ENCODE data around the gene HECTD4. TPM values are rescaled to one million over a fixed set of nuclear protein-coding genes. Genes with fewer than 3 reads are reported as not detected.

The HECTD4 gene
- total RNA-seq, 1 experiment from 2014 or later, result 30.0 TPM

- Histone ChIP-seq H3K14ac (ENCODE audit: insufficient read depth, low read length) (no peak overlapping the region), H3K23me2 (ENCODE audit: insufficient read length, low read depth, low read length, poor library complexity, severe bottlenecking) (no peaks in the 10 kb centered on the region), H3K27me3 (ENCODE audit: insufficient read depth, low read length) (no peaks in the 10 kb centered on the region), H2BK12ac (ENCODE audit: insufficient read length, low read depth, low read length) (no peak overlapping the region), H4K8ac (replicated peaks; ENCODE audit: insufficient read length, low read depth, low read length) (no peak overlapping the region), H3K79me1 (ENCODE audit: insufficient read depth, low read depth, low read length, poor library complexity, severe bottlenecking) (no peaks in the 10 kb centered on the region), H3K4me2 (ENCODE audit: insufficient read depth, insufficient read length, low read length) (no peak overlapping the region), H3K9ac (ENCODE audit: extremely low read depth, insufficient read length, low read length) (no peak overlapping the region), H4K20me1 (ENCODE audit: control insufficient read depth, insufficient read depth, insufficient read length) (no peaks in the 10 kb centered on the region), H3T11ph (ENCODE audit: low read length) (no peak overlapping the region), H3K18ac (ENCODE audit: insufficient read length, low read depth, low read length) (no peak overlapping the region), H2AK5ac (ENCODE audit: insufficient read length, low read length) (no peak overlapping the region), H2BK15ac (ENCODE audit: low read depth, low read length) (no peak overlapping the region), H3K79me2 (ENCODE audit: insufficient read depth, low read length) (no peaks in the 10 kb centered on the region), H3K9me3 (ENCODE audit: control insufficient read depth, low read depth, low read length) (no peaks in the 10 kb centered on the region), H3K56ac (ENCODE audit: insufficient read length, low read depth, low read length) (no peak overlapping the region), H3K27ac (ENCODE audit: insufficient read length, low read depth, low read length) (no peak overlapping the region), H2BK20ac (ENCODE audit: low read depth, low read length, poor library complexity, severe bottlenecking) (no peak overlapping the region), H3K4ac (ENCODE audit: low read depth, low read length) (no peak overlapping the region), H4K91ac (ENCODE audit: insufficient read length, low read depth, low read length) (no peak overlapping the region), H3K4me1 (ENCODE audit: insufficient read depth, low read length) (no peaks in the 10 kb centered on the region), H2AFZ (ENCODE audit: low read length) (no peak overlapping the region), H3K23ac (ENCODE audit: insufficient read length, low read depth, low read length) (no peak overlapping the region), H4K5ac (ENCODE audit: insufficient read length, low read depth, low read length) (no peak overlapping the region), H2BK5ac (ENCODE audit: insufficient read length, low read length) (no peak overlapping the region), H2BK120ac (ENCODE audit: low read depth, low read length, poor library complexity, severe bottlenecking) (no peak overlapping the region)
- no peaks in the 10 kb centered on the region for H3K4me1 Mint-ChIP-seq
- peaks cover 10 to 53% (median 34%) of the 10 kb centered on the region in 3 experiments for H3K36me3 Mint-ChIP-seq (ENCODE audit: insufficient read depth in 1 of 3, low read depth in 3 of 3)
- H3K4me3 Mint-ChIP-seq, result no peak overlapping the region
- WGBS (ENCODE audit: extremely low coverage, insufficient read length, low lambda C conversion rate), result no CpG with 5 or more reads among the region's 25 CpGs
- TF ChIP-seq, protein P1, sequence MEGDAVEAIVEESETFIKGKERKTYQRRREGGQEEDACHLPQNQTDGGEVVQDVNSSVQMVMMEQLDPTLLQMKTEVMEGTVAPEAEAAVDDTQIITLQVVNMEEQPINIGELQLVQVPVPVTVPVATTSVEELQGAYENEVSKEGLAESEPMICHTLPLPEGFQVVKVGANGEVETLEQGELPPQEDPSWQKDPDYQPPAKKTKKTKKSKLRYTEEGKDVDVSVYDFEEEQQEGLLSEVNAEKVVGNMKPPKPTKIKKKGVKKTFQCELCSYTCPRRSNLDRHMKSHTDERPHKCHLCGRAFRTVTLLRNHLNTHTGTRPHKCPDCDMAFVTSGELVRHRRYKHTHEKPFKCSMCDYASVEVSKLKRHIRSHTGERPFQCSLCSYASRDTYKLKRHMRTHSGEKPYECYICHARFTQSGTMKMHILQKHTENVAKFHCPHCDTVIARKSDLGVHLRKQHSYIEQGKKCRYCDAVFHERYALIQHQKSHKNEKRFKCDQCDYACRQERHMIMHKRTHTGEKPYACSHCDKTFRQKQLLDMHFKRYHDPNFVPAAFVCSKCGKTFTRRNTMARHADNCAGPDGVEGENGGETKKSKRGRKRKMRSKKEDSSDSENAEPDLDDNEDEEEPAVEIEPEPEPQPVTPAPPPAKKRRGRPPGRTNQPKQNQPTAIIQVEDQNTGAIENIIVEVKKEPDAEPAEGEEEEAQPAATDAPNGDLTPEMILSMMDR (conservative IDR thresholded peaks at IDR 0.05), result no peak
- H3K27me3 Mint-ChIP-seq (ENCODE audit: low read depth), result no peaks in the 10 kb centered on the region
- H3K27ac Mint-ChIP-seq, result no peak overlapping the region
- DNase-seq, result no peak
- no peaks in the 10 kb centered on the region for H3K9me3 Mint-ChIP-seq
Measured at GRCh38 chr12:112243255-112244110, 138.7 kb downstream of the HECTD4 start.

Data from H9 (cell line).